ENCODE data around the gene CHRDL1. TPM values are rescaled to one million over a fixed set of nuclear protein-coding genes. Genes with fewer than 3 reads are reported as not detected.
A peak's percentile ranks its signal among the peaks of the same experiment; 100 is the strongest.

The CHRDL1 gene
- total RNA-seq, 1 donor from 2014 or later, result 95.8 TPM

GRCh38 chrX:110806145-110806544 is 10.5 kb upstream of the CHRDL1 start:
- H3K9me3 ChIP-seq, result no peaks in the 10 kb centered on the region
- no peak for TF ChIP-seq CTCF (IDR thresholded peaks at IDR 0.05)
- DNase-seq (no peak), ATAC-seq (no peak)
- intact Hi-C loops (cut with DNase I), result no loop called here
- no peaks in the 10 kb centered on the region for H3K27me3 ChIP-seq
- H3K36me3 ChIP-seq, result no peaks in the 10 kb centered on the region
- H3K27ac ChIP-seq, result no peak overlapping the region
- no peak overlapping the region for H3K4me3 ChIP-seq
- H3K4me1 ChIP-seq, result no peaks in the 10 kb centered on the region

DNA sequence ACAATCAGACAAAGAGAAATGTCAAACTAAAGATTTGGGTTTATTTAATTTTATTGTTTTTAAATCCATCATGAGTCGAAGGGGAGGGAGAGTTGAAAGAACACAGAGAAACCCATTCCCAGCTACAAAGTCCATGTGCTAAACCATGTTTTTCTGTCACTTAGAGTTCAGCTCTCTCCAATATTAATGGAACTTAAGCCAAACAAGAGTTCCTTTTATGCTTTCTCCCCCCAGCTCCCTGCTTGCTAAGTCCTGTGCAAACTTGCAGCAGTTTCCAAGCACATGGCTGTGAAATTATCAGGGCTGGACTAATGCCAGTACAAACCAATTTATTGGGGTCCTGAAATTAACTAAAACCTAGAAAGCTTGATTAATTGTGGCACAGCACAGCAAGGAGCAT is 9.7 kb upstream of the CHRDL1 start:
- Histone ChIP-seq H3K4me3 (no peak overlapping the region), H3K36me3 (no peaks in the 10 kb centered on the region), H3K27me3 (no peaks in the 10 kb centered on the region), H3K4me1 (no peaks in the 10 kb centered on the region), H3K9me3 (no peaks in the 10 kb centered on the region), H3K27ac (no peak overlapping the region)
- DNase-seq, result no peak
- ATAC-seq, result no peak
- no peak for TF ChIP-seq CTCF (IDR thresholded peaks at IDR 0.05)
- intact Hi-C loops (cut with DNase I), result no loop called here

- intact Hi-C loops (cut with DNase I), result no loop called here
Observed at GRCh38 chrX:110804446-110804845, 8.8 kb upstream of the CHRDL1 start.

GRCh38 chrX:110803506-110803905 is 7.9 kb upstream of the CHRDL1 start:
- Histone ChIP-seq H3K27me3 (no peaks in the 10 kb centered on the region), H3K4me3 (no peak overlapping the region), H3K36me3 (no peaks in the 10 kb centered on the region), H3K27ac (no peak overlapping the region), H3K4me1 (no peaks in the 10 kb centered on the region), H3K9me3 (no peaks in the 10 kb centered on the region)
- no peak for ATAC-seq
- DNase-seq, result no peak
- intact Hi-C loops (cut with DNase I), result no loop called here
- TF ChIP-seq CTCF (IDR thresholded peaks at IDR 0.05), result no peak

More at GRCh38 chrX:110804446-110804845, 8.8 kb upstream of the CHRDL1 start:
- no peak for TF ChIP-seq CTCF (IDR thresholded peaks at IDR 0.05)
- Histone ChIP-seq H3K27me3 (no peaks in the 10 kb centered on the region), H3K4me3 (no peak overlapping the region), H3K36me3 (no peaks in the 10 kb centered on the region), H3K27ac (no peak overlapping the region), H3K4me1 (no peaks in the 10 kb centered on the region), H3K9me3 (no peaks in the 10 kb centered on the region)
- DNase-seq (no peak), ATAC-seq (no peak)

DNA sequence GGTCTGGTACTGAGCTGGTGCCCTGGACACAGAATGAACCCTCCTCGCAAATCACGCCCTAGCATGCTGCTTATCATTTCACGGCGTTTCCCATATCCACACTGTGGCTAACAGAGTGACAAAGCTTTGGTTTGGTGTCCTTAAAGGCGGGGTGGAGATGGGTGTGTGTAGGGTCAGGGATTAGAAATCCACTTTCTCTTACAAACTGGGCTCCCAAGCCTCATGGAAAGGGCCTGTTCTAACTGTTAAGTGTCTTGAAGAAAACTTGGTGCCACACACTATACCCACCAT is 735 bp upstream of the CHRDL1 start:
- no peak for TF ChIP-seq CTCF (IDR thresholded peaks at IDR 0.05)
- Histone ChIP-seq H3K36me3 (no peaks in the 10 kb centered on the region), H3K27me3 (no peaks in the 10 kb centered on the region), H3K9me3 (no peaks in the 10 kb centered on the region), H3K27ac (no peak overlapping the region), H3K4me1 (no peaks in the 10 kb centered on the region), H3K4me3 (peak overlapping the region; percentile 39)
- intact Hi-C loops (cut with DNase I), result no loop called here
- no peak for DNase-seq
- ATAC-seq, result no peak

DNA sequence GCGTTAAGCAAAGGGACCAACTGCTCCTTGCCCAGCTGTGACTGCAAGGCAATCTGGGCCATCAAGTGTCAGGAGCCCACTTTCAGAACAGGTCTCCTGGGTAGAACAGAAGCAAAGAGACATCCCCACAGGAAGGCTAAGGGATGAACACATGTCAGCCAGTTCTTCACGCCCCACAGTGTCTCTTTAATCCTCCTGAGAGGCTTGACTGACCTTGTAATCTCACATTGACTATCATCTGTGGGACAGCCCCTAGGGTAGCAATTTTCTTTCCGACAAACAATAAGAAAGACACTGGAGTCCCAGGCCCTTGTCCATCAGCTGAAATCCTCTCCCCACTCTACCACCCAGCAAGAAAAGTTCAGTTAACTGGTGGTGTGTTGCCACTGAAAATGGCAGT is 1.0 kb downstream of the CHRDL1 start:
- Histone ChIP-seq H3K9me3 (no peaks in the 10 kb centered on the region), H3K4me3 (peak overlapping the region; percentile 39), H3K4me1 (no peaks in the 10 kb centered on the region), H3K27me3 (no peaks in the 10 kb centered on the region), H3K27ac (no peak overlapping the region), H3K36me3 (no peaks in the 10 kb centered on the region)
- no peak for TF ChIP-seq CTCF (IDR thresholded peaks at IDR 0.05)
- ATAC-seq, result no peak
- no peak for DNase-seq
- intact Hi-C loops (cut with DNase I), result no loop called here

Data from upper lobe of right lung (tissue), 1 donor.